ENCODE data around the gene VPS72. TPM values are rescaled to one million over a fixed set of nuclear protein-coding genes. Genes with fewer than 3 reads are reported as not detected.

The VPS72 gene
- total RNA-seq, 2 experiments from 2014 or later, result 77.1 to 77.8 TPM

DNA sequence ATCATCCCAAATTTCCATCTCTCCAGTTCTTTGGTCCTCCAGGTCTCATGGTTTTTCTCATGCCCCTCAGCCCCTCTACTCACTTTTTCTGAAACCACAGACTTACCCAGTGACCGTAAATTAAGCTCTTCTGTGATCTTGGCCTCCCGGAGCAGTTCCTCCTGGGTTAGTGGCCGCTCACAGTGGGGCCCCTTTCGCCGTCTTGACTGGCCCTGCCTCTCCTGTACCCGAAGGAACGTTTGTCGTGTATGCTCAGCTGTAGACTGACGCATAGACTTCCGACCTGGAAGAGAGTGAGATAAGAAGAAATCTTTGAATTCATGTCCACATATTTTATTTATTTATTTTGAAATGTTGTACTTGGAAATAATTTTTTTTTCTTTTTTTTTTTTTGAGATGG is 5.8 kb downstream of the VPS72 start:
- ChIA-PET POLR2A (no interaction called here), CTCF (interaction anchor here (1.2 kb wide), 1 partner anchor 28 kb away, joined by 4 read pairs; the partner anchor contains the start of gene TNFAIP8L2)
- peaks cover 42% of the 10 kb centered on the region for H3K36me3 Mint-ChIP-seq (ENCODE audit: low read depth)
- no peak for DNase-seq
- H3K4me3 Mint-ChIP-seq, result no peak overlapping the region
- H3K27me3 Mint-ChIP-seq, result no peaks in the 10 kb centered on the region
- H3K9me3 Mint-ChIP-seq (ENCODE audit: low read depth), result no peaks in the 10 kb centered on the region
- intact Hi-C loops (cut with DNase I, micrococcal nuclease), result no loop called here
- no peak overlapping the region for H3K27ac Mint-ChIP-seq
- no peak for ATAC-seq
- H3K4me1 Mint-ChIP-seq, result peaks cover 17% of the 10 kb centered on the region

DNA sequence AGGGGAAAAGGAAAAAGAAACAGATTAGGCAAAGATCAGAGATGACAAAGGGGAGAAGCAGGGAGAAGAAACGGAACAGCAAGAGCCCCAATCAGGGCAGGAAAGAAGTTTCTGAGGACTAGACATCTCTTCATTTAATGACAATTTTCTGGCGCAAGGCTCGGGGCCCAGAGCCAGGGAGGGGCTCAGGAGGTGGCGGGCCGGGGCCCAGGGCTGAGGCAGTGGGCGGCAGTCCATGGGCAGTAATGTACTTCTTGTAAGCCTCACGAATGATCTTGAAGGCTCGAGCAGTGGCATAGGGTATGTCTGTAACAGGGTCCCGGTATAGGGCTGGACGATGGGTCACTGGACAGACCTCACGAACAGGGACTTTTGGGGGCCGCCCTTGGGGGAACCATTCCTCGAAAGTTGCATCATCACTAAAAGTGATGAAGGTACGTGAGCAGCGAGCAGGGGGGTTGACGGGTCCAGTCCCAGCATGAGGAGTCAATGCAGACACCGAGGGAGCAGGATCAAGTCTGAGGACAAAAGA is 13.4 kb downstream of the VPS72 start:
- POLR2A ChIA-PET, result no interaction called here
- H3K9me3 Mint-ChIP-seq (ENCODE audit: low read depth), result no peaks in the 10 kb centered on the region
- H3K27me3 Mint-ChIP-seq, result no peaks in the 10 kb centered on the region
- intact Hi-C loops (cut with DNase I, micrococcal nuclease), result no loop called here
- CTCF ChIA-PET, result interaction anchor here (0.7 to 1.7 kb wide), 5 partner anchors 9 to 20 kb away, joined by 3 to 8 read pairs (median 4); partner anchors contain the start of gene TNFAIP8L2
- ATAC-seq, result no peak
- H3K27ac Mint-ChIP-seq, result no peak overlapping the region
- no peaks in the 10 kb centered on the region for H3K4me1 Mint-ChIP-seq
- DNase-seq, result no peak
- peaks cover 43% of the 10 kb centered on the region for H3K36me3 Mint-ChIP-seq (ENCODE audit: low read depth)
- no peak overlapping the region for H3K4me3 Mint-ChIP-seq

DNA sequence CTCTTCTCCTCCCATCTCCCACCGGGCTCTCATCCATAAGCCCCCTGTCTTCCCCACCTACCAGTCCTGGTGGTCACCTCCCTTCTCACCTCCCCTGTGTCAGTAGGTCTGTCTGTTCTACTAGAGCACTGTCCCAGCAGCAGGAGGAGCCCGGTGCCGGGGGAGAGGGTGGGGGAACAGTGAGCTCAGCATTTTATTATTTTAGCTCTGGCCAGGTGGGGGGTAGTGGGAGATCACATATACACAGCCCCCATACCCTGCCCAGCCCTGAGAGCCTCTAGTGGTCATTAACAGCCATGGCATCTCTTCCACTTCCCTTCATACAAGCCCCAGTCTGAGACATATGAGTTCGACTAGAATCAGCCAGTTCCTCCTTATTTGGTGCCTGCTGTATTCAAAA is 14.1 kb downstream of the VPS72 start, which contains the start of gene TMOD4:
TMOD4 (minus strand) TSS at position 119 of the 400 bp plus-strand sequence. CDS start 1,106 bp downstream, outside the sequence.
- H3K36me3 Mint-ChIP-seq (ENCODE audit: low read depth), result peaks cover 41% of the 10 kb centered on the region
- ChIA-PET CTCF (interaction anchor here (1.0 to 1.7 kb wide), 2 partner anchors 9 to 19 kb away, joined by 7 to 8 read pairs; partner anchors contain the start of gene TNFAIP8L2), POLR2A (no interaction called here)
- H3K27ac Mint-ChIP-seq, result no peak within 1 kb of the TSS
- no peaks in the 10 kb centered on the region for H3K27me3 Mint-ChIP-seq
- ATAC-seq (peak; percentile 79), DNase-seq (no peak)
- H3K4me3 Mint-ChIP-seq, result no peak within 1 kb of the TSS
- H3K4me1 Mint-ChIP-seq, result no peaks in the 10 kb centered on the region
- no peaks in the 10 kb centered on the region for H3K9me3 Mint-ChIP-seq (ENCODE audit: low read depth)
- intact Hi-C loops (cut with DNase I, micrococcal nuclease), result no loop called here

DNA sequence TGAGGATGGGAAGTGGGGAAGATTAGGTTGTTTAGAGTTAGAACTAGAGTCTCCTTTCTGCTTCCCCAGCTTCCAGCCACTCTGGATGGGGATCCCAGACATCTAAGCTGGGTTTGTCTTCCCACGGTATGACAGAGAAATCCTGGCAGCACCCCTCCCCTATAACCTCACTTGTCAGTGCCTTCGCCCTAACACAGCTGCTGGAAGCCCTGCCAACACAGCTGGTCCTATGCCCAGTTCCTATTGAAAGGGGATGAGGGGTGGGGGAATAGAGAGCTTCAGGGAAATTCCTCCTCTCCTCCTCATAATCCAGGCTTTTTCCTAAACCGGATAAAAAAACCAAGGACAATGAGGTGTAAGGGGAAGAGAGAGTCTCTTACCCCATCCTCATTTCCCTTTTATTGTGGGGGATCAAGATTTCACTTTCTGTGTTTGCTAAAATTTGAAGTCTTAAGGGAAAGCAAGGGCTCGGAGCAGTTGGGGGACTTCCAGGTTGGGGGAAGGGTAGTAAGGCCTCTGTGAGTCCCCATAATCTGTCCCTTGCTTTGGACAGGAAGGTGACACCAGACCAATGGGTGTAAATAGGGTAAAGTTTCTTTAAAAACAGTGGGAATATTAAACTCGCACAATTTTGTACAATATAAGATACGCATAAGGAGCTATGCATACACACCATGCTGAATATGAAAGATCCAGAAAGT is 14.8 kb downstream of the VPS72 start:
- intact Hi-C loops (cut with DNase I, micrococcal nuclease), result no loop called here
- H3K4me1 Mint-ChIP-seq, result no peaks in the 10 kb centered on the region
- ATAC-seq (no peak), DNase-seq (no peak)
- H3K36me3 Mint-ChIP-seq (ENCODE audit: low read depth), result peaks cover 36% of the 10 kb centered on the region
- no peaks in the 10 kb centered on the region for H3K27me3 Mint-ChIP-seq
- no peak overlapping the region for H3K4me3 Mint-ChIP-seq
- H3K27ac Mint-ChIP-seq, result no peak overlapping the region
- ChIA-PET CTCF (interaction anchor here (0.5 to 1.7 kb wide), 4 partner anchors 19 to 151 kb away, joined by 3 to 8 read pairs (median 4); partner anchors contain the start of gene TNFAIP8L2), POLR2A (no interaction called here)
- H3K9me3 Mint-ChIP-seq (ENCODE audit: low read depth), result no peaks in the 10 kb centered on the region

- no peaks in the 10 kb centered on the region for H3K9me3 Mint-ChIP-seq (ENCODE audit: low read depth)
- intact Hi-C loops (cut with DNase I, micrococcal nuclease), result no loop called here
- H3K36me3 Mint-ChIP-seq (ENCODE audit: low read depth), result peaks cover 32% of the 10 kb centered on the region
- CTCF ChIA-PET, result interaction anchor here (0.9 to 1.1 kb wide), 3 partner anchors 15 to 81 kb away, joined by 3 read pairs; partner anchors contain the start of gene TNFAIP8L2
- DNase-seq (no peak), ATAC-seq (no peak)
- no peaks in the 10 kb centered on the region for H3K27me3 Mint-ChIP-seq
- H3K27ac Mint-ChIP-seq, result no peak overlapping the region
- POLR2A ChIA-PET, result interaction anchor here (0.5 kb wide), 1 partner anchor 81 kb away, joined by 7 read pairs; no protein-coding TSS in a partner anchor
- H3K4me1 Mint-ChIP-seq, result peaks cover 11% of the 10 kb centered on the region
- no peak overlapping the region for H3K4me3 Mint-ChIP-seq
Observed at GRCh38 chr1:151171190-151171589, 18.8 kb downstream of the VPS72 start.

DNA sequence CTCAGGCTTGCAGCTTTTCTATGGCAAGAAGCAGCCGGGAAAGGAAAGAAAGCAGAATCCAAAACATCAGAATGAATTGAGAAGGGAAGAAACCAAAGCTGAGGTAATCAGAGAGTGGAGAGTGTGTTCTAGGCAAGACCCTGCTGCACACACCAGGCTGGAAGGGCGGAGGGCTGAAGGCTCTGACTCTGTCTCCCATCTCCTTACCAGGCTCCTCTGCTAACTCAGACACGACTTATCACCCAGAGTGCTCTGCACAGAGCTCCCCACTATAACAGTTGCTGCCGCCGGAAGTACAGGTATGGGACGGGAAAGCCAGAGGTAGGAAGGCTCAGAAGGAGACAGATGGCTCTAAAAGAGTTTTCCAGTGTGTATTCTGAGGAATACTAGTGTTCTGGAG is 22.9 kb downstream of the VPS72 start:
- peaks cover 51% of the 10 kb centered on the region for H3K36me3 Mint-ChIP-seq (ENCODE audit: low read depth)
- peaks cover 38% of the 10 kb centered on the region for H3K4me1 Mint-ChIP-seq
- peak overlapping the region; percentile 98 for H3K27ac Mint-ChIP-seq
- ATAC-seq (no peak), DNase-seq (no peak)
- H3K27me3 Mint-ChIP-seq, result no peaks in the 10 kb centered on the region
- ChIA-PET CTCF (interaction anchor here (1.0 to 4.4 kb wide), 4 partner anchors 9 to 116 kb away, joined by 3 to 25 read pairs (median 8); partner anchors contain the start of genes TMOD4 and TNFAIP8L2), POLR2A (interaction anchor here (0.6 to 2.8 kb wide), 5 partner anchors 10 to 232 kb away, joined by 3 to 14 read pairs (median 9); partner anchors contain the start of genes PSMB4, TNFAIP8L2 and VPS72)
- no peaks in the 10 kb centered on the region for H3K9me3 Mint-ChIP-seq (ENCODE audit: low read depth)
- intact Hi-C loops (cut with DNase I, micrococcal nuclease), result loop anchor here in 1 of 2 experiments (2.0 to 10.0 kb wide), 2 partner anchors 30 to 602 kb away; no protein-coding TSS in a partner anchor
- peak overlapping the region; percentile 92 for H3K4me3 Mint-ChIP-seq

GRCh38 chr1:151166505-151166956 is 23.5 kb downstream of the VPS72 start:
- DNase-seq, result peak; percentile 37
- Mint-ChIP-seq H3K27ac (peak overlapping the region; percentile 98), H3K27me3 (no peaks in the 10 kb centered on the region), H3K4me1 (peaks cover 44% of the 10 kb centered on the region), H3K36me3 (ENCODE audit: low read depth) (peaks cover 56% of the 10 kb centered on the region), H3K4me3 (peak overlapping the region; percentile 92), H3K9me3 (ENCODE audit: low read depth) (no peaks in the 10 kb centered on the region)
- intact Hi-C loops (cut with DNase I, micrococcal nuclease), result loop anchor here (1.0 to 10.0 kb wide), 10 partner anchors 20 to 602 kb away; partner anchors contain the start of genes PSMD4 (in 2 of the 2), ENSA (in 1 of the 2), PI4KB (in 1 of the 2) and PIP5K1A (in 1 of the 2)
- POLR2A ChIA-PET, result interaction anchor here (0.6 to 2.8 kb wide), 5 partner anchors 9 to 233 kb away, joined by 3 to 14 read pairs (median 9); partner anchors contain the start of genes PSMB4, TNFAIP8L2 and VPS72
- CTCF ChIA-PET, result interaction anchor here (0.6 to 4.4 kb wide), 5 partner anchors 10 to 115 kb away, joined by 3 to 25 read pairs (median 7); partner anchors contain the start of genes TMOD4 and TNFAIP8L2
- peak; percentile 1 for ATAC-seq

DNA sequence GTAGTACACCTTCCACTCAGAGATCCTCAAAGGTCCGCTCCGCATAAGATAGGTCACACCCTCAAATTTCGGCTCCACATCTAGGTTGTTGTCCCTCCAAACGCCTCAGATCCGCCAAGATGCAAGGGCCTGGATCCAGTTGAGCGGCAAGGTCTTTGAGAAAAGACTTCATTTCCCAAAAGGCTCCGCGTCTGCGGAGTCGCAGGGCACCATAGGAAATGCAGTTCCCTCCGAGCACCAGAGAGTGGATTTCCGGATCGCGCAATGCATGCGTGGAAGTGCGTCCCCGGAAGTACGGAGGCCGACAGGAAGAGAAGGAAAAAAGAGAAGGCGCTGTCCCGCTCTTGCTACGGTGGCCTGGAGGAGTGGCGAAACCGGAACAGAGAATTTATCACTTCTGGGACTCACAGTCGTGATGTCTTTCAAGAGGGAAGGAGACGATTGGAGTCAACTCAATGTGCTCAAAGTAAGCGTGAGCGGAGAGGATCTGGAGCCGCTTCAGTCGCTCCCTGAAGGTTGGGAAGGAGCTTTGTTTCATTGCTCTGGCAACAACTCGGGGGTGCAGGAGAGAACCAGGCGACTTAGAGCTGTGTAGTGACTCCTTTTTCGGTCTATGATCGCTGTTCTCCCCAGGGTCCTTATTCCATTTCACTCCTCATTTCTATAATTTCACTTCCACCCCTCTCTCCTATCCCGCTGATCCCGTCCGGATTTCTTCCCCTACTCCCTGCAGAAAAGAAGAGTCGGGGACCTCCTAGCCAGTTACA is 24.1 kb downstream of the VPS72 start, which contains the start of the genes LYSMD1 and SCNM1:
LYSMD1 (minus strand) TSS at position 165 of the 767 bp plus-strand sequence. CDS start 644 bp downstream, outside the sequence.
SCNM1 (plus strand) TSS at position 407 of the 767 bp plus-strand sequence; CDS start at position 416, 9 bp downstream.
- H3K27ac Mint-ChIP-seq, result peak within 1 kb of the TSS; percentile 98
- H3K9me3 Mint-ChIP-seq (ENCODE audit: low read depth), result no peaks in the 10 kb centered on the region
- intact Hi-C loops (cut with DNase I, micrococcal nuclease), result loop anchor here (1.0 to 10.0 kb wide), 14 partner anchors 10 to 601 kb away; partner anchors contain the start of genes PSMD4 (in 2 of the 2), ENSA (in 1 of the 2), GABPB2 (in 1 of the 2) and PI4KB (in 1 of the 2)
- H3K4me1 Mint-ChIP-seq, result peaks cover 48% of the 10 kb centered on the region
- DNase-seq, result peak; percentile 98
- ATAC-seq, result peak; percentile 96
- H3K36me3 Mint-ChIP-seq (ENCODE audit: low read depth), result peaks cover 58% of the 10 kb centered on the region
- H3K27me3 Mint-ChIP-seq, result no peaks in the 10 kb centered on the region
- ChIA-PET POLR2A (interaction anchor here (0.9 to 2.8 kb wide), 3 partner anchors 9 to 34 kb away, joined by 3 to 14 read pairs (median 9); partner anchors contain the start of genes TNFAIP8L2 and VPS72), CTCF (interaction anchor here (0.6 to 4.4 kb wide), 7 partner anchors 9 to 114 kb away, joined by 3 to 25 read pairs (median 4); partner anchors contain the start of genes PSMD4, TMOD4 and TNFAIP8L2)
- peak within 1 kb of the TSS; percentile 92 for H3K4me3 Mint-ChIP-seq

DNA sequence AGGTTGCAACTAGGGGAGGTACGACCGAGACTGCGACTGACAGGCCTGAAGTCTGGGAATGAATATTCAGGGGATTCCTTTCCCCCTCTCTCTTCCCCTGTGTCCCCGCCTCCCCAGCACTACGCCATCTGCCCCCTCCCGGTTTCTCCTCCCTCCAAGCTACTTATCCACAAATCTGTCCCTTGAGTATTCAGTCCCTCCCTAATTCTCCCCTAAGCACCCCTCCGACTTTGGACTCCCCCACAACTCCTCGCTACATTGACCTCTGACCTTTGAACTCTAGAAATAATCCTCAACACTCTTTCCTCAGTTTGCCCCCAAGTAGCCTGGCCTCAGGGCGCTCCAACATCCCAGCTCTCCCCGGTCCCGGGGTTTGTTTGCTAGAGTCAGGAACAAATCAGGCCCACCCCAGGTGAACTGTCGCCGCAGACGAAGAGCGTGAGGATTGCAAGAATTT is 24.7 kb downstream of the VPS72 start:
- intact Hi-C loops (cut with DNase I, micrococcal nuclease), result loop anchor here (1.0 to 10.0 kb wide), 5 partner anchors 9 to 601 kb away; partner anchors contain the start of genes GABPB2 (in 1 of the 2), PRUNE1 (in 1 of the 2), PSMB4 (in 1 of the 2) and TNFAIP8L2 (in 1 of the 2)
- peaks cover 61% of the 10 kb centered on the region for H3K36me3 Mint-ChIP-seq (ENCODE audit: low read depth)

More for the DNA sequence above, 24.7 kb downstream of the VPS72 start:
- DNase-seq, result peak; percentile 47
- ChIA-PET POLR2A (interaction anchor here (0.6 to 2.8 kb wide), 3 partner anchors 8 to 112 kb away, joined by 3 to 9 read pairs (median 4); partner anchors contain the start of gene TNFAIP8L2), CTCF (interaction anchor here (0.7 to 4.4 kb wide), 4 partner anchors 8 to 136 kb away, joined by 3 to 25 read pairs (median 4); partner anchors contain the start of genes PSMD4 and TNFAIP8L2)
- peak overlapping the region; percentile 92 for H3K4me3 Mint-ChIP-seq
- peak overlapping the region; percentile 98 for H3K27ac Mint-ChIP-seq
- ATAC-seq, result peak; percentile 14
- H3K27me3 Mint-ChIP-seq, result no peaks in the 10 kb centered on the region
- no peaks in the 10 kb centered on the region for H3K9me3 Mint-ChIP-seq (ENCODE audit: low read depth)
- peaks cover 53% of the 10 kb centered on the region for H3K4me1 Mint-ChIP-seq

Measured in activated CD4-positive, alpha-beta T cell treated with anti-CD3 and anti-CD28 coated beads for 36 hours (primary cell).